Heart left ventricle (tissue), 16 donors: ENCODE measurements around the gene CASS4. TPM values are rescaled to one million over a fixed set of nuclear protein-coding genes. Genes with fewer than 3 reads are reported as not detected.
A peak's percentile ranks its signal among the peaks of the same experiment; 100 is the strongest.
"Not testable (repeated sequence)": the region's sequence is repeated elsewhere in the genome, so short reads cannot be mapped to it uniquely, and the experiment has no call there.

Source experiments
- ATAC-seq, 4 donors: fragments of 200-7000 bp; cut with Tn5 transposase; one replicate each; pipeline ENCODE4 v1.9.1; 2020 to 2022; ENCODE audit warnings: moderate library complexity in 4 of 4, mild to moderate bottlenecking in 3 of 4, moderate number of reproducible peaks in 1 of 4
- DNase-seq, 5 donors: peaks; one replicate each; pipeline ENCODE4 v3.0.0-alpha.2; 2020
- H3K27ac ChIP-seq, 12 donors: fragments of 200-600 bp; sonication (generic) in 4 of 12; one replicate each; pipeline versions ENCODE4 v1.5.0 to v1.8.0; 2016 to 2022; ENCODE audit warnings: mild to moderate bottlenecking in 2 of 12
- H3K27me3 ChIP-seq, 9 donors: fragments of 200-600 bp; sonication (generic) in 2 of 9; one replicate each; pipeline versions ENCODE4 v1.5.1 to v1.8.0; 2016 to 2022; ENCODE audit warnings: mild to moderate bottlenecking in 3 of 9
- H3K36me3 ChIP-seq, 9 donors: fragments of 200-600 bp; sonication (generic) in 2 of 9; one replicate each; pipeline versions ENCODE4 v1.5.0 to v1.8.0; 2018 to 2022; ENCODE audit warnings: mild to moderate bottlenecking in 2 of 9
- H3K4me1 ChIP-seq, 12 donors: fragments of 200-600 bp; sonication (generic) in 4 of 12; one replicate each; pipeline versions ENCODE4 v1.5.0 to v1.8.0; 2016 to 2022; ENCODE audit warnings: mild to moderate bottlenecking in 3 of 12
- H3K4me3 ChIP-seq, 12 donors: fragments of 200-600 bp; sonication (generic) in 4 of 12; one replicate each; pipeline versions ENCODE4 v1.5.0 to v1.8.0; 2017 to 2022; ENCODE audit warnings: mild to moderate bottlenecking in 9 of 12, moderate library complexity in 4 of 12
- H3K9me3 ChIP-seq, 12 donors: fragments of 200-600 bp; sonication (generic) in 4 of 12; one replicate each; pipeline versions ENCODE4 v1.5.0 to v1.8.0; 2016 to 2022; ENCODE audit warnings: mild to moderate bottlenecking in 1 of 12
- POLR2A ChIP-seq, 2 donors: fragments of 450-650 bp; IDR thresholded peaks; one replicate each; pipeline ENCODE4 v1.6.1; 2017; ENCODE audit warnings: antibody characterized with exemption in 2 of 2, mild to moderate bottlenecking in 2 of 2, moderate library complexity in 2 of 2
- WGBS, 4 donors: extraction: QIAGEN DNeasy Blood & Tissue Kit in 2 of 4; methylation state at CpG; one replicate each; pipeline versions ENCODE4 v1.1.5 to v1.1.7; 2013 to 2018; 5-methylcytosine and 5-hydroxymethylcytosine counted together
- intact Hi-C, 10 donors: fragments of 100-400 bp; cut with DNase I; formaldehyde crosslinking; loops; one replicate each; pipeline versions ENCODE4 v1.11.1 to v1.14.2; 2022
- polyA plus RNA-seq, 2 donors: library from polyadenylated mRNA; stranded (reverse); fragments of 200-250 nt; gene quantifications; one replicate each; pipeline ENCODE4 v1.2.3, GENCODE V29; 2013
- total RNA-seq, 9 donors: library from RNA; depleted of rRNA in 2 of 9; stranded (reverse); fragments of >200 nt in 2 of 9; fragmentation: NEBNext Ultra II Directional in 3 of 9; extraction: Animal tissue kit (Norgen Biotek cat#: 25700) in 3 of 9; gene quantifications; one replicate each; pipeline versions ENCODE4 v1.1.0 to v1.2.4, GENCODE V29; 2016 to 2023
- TF ChIP-seq, protein P1 (sequence below), 12 donors: fragments of 200-600 bp; sonication (generic) in 4 of 12; IDR thresholded peaks; one replicate each; pipeline versions ENCODE4 v1.5.0 to v1.8.0; 2018 to 2022; ENCODE audit warnings: antibody characterized with exemption in 12 of 12, mild to moderate bottlenecking in 5 of 12
- donor health status: ischemic (EF 13 %, LVEDD 7.1; RV severe dilation, severe dysfunction).
- donor health status: healthy with polysubstance abuse.
- donor health status: DM: no; HTN: yes; CAD: no.
- donor health status: DM: no; HTN: no; CAD: no.
- donor health status: ischemic (EF 25% LVEDD 6.9; RV normal size, moderate dysfunction).
- donor health status: ischemic (EF 25% LVEDD 5.7; RV mildly dilated, moderate dysfunction).
- donor health status: healthy.
- donor health status: DM: yes; HTN: yes; CAD: no.
- donor health status: ischemic (EF 35%, LVEDD 5.7; RV mildly dilated, moderate dysfunction).
- donor health status: nonischemic (EF 11% LVEDD 7.7; RV severe dilation, severe dysfunction).
- donor health status: DM: yes; HTN: yes; CAD: no.
- donor health status: PGD.
- donor health status: ischemic (EF 29% LVEDD 5.4; RV normal size, mild dysfunction).
- donor health status: nonischemic (EF 23%, LVEDD 6.1; RV moderate dilation, normal function).

CASS4 gene
- total and polyA plus RNA-seq, 11 donors: 0.07 to 3.8 (median 0.49) TPM

GRCh38 chr20:56406910-56407309, 5.2 kb upstream of the CASS4 start:
- intact Hi-C loops: loop anchor here in 2 of 10 donors (1.0 to 2.0 kb wide), 3 partner anchors 12 to 152 kb away; partner anchors contain the start of gene RTF2 (in 1 of the 2)
- 64 to 73% (median 70%) methylated on average over 3 of the region's 3 CpGs for WGBS, 4 donors
- H3K4me1 ChIP-seq: peaks cover 0 to 49% (median 17%) of the 10 kb centered on the region in 12 donors
- ATAC-seq (peak in 1 of 4 donors; percentile 66), DNase-seq (no peak)
- H3K27me3 ChIP-seq: no peaks in the 10 kb centered on the region
- H3K27ac ChIP-seq: peak overlapping the region in 11 of 12 donors; percentile 19 to 82 (median 60)
- no peaks in the 10 kb centered on the region for H3K9me3 ChIP-seq
- no peak for TF ChIP-seq POLR2A (IDR thresholded peaks at IDR 0.05)
- TF ChIP-seq, protein P1, sequence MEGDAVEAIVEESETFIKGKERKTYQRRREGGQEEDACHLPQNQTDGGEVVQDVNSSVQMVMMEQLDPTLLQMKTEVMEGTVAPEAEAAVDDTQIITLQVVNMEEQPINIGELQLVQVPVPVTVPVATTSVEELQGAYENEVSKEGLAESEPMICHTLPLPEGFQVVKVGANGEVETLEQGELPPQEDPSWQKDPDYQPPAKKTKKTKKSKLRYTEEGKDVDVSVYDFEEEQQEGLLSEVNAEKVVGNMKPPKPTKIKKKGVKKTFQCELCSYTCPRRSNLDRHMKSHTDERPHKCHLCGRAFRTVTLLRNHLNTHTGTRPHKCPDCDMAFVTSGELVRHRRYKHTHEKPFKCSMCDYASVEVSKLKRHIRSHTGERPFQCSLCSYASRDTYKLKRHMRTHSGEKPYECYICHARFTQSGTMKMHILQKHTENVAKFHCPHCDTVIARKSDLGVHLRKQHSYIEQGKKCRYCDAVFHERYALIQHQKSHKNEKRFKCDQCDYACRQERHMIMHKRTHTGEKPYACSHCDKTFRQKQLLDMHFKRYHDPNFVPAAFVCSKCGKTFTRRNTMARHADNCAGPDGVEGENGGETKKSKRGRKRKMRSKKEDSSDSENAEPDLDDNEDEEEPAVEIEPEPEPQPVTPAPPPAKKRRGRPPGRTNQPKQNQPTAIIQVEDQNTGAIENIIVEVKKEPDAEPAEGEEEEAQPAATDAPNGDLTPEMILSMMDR (IDR thresholded peaks at IDR 0.05): no peak
- no peak overlapping the region for H3K4me3 ChIP-seq
- H3K36me3 ChIP-seq: peaks cover 0 to 71% (median 63%) of the 10 kb centered on the region in 9 donors

DNA sequence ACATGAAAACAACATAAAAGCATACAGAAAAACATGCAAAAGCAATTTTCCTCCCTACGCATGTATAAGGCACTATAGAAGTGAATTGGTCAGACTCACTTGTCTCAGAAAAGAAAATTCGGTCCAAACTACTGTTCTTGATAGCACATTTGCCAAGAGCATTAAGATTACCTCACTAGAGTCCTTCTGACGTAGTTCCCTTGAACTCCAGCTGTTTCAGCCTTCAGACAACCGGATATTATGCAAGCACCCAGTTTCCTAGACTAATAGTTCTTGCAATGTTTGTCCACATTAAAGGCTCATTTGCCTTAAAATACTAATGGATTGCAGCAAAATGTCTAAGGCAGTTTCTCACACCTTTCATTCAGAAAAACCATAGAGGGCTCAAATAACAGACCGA, 2.5 kb upstream of the CASS4 start:
- Histone ChIP-seq H3K4me3 (no peak overlapping the region), H3K27me3 (no peaks in the 10 kb centered on the region), H3K36me3 (peaks cover 0 to 45% (median 37%) of the 10 kb centered on the region in 9 donors), H3K27ac (peak overlapping the region in 8 of 12 donors; percentile 2 to 82 (median 44)), H3K9me3 (no peaks in the 10 kb centered on the region), H3K4me1 (peaks cover 0 to 55% (median 22%) of the 10 kb centered on the region in 12 donors)
- intact Hi-C loops: no loop called here
- ATAC-seq (peak in 3 of 4 donors; percentile 68 to 80 (median 80)), DNase-seq (peak in 1 of 5 donors; percentile 16)
- TF ChIP-seq, protein P1 (IDR thresholded peaks at IDR 0.05): no peak
- TF ChIP-seq POLR2A (IDR thresholded peaks at IDR 0.05): no peak
- 66 to 72% (median 69%) methylated on average over 5 of the region's 5 CpGs for WGBS, 4 donors

GRCh38 chr20:56409956-56410355, 2.1 kb upstream of the CASS4 start:
- no peak overlapping the region for H3K4me3 ChIP-seq
- intact Hi-C loops: no loop called here
- DNase-seq (no peak), ATAC-seq (no peak)
- H3K36me3 ChIP-seq: peaks cover 0 to 41% (median 33%) of the 10 kb centered on the region in 9 donors
- peak overlapping the region in 9 of 12 donors; percentile 2 to 78 (median 43) for H3K27ac ChIP-seq
- WGBS, 4 donors: 35 to 83% (median 75%) methylated on average over 1 of the region's 1 CpG
- peaks cover 0 to 59% (median 22%) of the 10 kb centered on the region in 12 donors for H3K4me1 ChIP-seq
- H3K27me3 ChIP-seq: no peaks in the 10 kb centered on the region
- no peaks in the 10 kb centered on the region for H3K9me3 ChIP-seq
- TF ChIP-seq POLR2A (IDR thresholded peaks at IDR 0.05): no peak
- TF ChIP-seq, protein P1 (IDR thresholded peaks at IDR 0.05): no peak

DNA sequence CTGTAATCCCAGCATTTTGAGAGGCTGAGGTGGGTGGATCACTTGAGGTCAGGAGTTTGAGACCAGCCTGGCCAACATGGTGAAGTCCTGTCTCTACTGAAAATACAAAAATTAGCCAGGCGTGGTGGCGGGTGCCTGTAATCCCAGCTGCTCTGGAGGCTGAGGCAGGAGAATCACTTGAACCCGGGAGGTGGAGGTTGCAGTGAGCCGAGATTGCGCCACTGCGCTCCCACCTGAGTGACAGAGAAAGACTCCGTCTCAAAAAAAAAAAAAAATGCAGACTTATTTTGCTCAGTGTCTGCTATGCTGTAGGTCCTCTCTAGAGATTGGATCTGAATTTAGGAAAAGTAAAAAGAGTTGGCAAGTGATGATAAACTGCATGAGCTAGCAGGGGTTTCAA, 773 bp upstream of the CASS4 start:
- DNase-seq: peak in 1 of 5 donors; percentile 9
- intact Hi-C loops, H3K9me3 ChIP-seq, H3K27me3 ChIP-seq, ATAC-seq: not testable (repeated sequence)
- Histone ChIP-seq H3K4me1 (peaks cover 0 to 70% (median 22%) of the 10 kb centered on the region in 12 donors), H3K36me3 (peaks cover 0 to 28% (median 19%) of the 10 kb centered on the region in 9 donors), H3K4me3 (peak overlapping the region in 4 of 12 donors; percentile 22 to 60 (median 34)), H3K27ac (peak overlapping the region in 11 of 12 donors; percentile 47 to 89 (median 68))
- 88 to 91% (median 90%) methylated on average over 7 of the region's 7 CpGs for WGBS, 4 donors

DNA sequence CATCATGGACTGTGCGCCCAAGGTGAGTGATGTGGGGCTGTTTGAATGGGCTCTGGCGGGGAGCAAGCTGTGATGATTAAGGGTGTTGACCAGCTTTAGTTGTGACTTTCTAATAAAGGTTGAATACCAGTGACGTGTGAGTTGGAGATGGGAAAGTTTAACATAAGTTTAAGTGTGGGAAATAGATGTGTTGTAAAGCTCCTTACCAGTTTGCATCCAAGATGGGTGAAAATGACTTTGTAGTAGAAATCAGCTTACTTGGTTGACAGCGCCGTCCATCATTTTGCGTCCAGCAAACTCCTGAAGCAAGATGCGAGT, 372 bp downstream of the CASS4 start:
- Histone ChIP-seq H3K36me3 (peaks cover 0 to 16% (median 8%) of the 10 kb centered on the region in 9 donors), H3K4me3 (peak overlapping the region in 9 of 12 donors; percentile 6 to 60 (median 31)), H3K4me1 (peaks cover 0 to 81% (median 20%) of the 10 kb centered on the region in 12 donors), H3K27ac (peak overlapping the region in 11 of 12 donors; percentile 47 to 89 (median 68)), H3K27me3 (no peaks in the 10 kb centered on the region), H3K9me3 (no peaks in the 10 kb centered on the region)
- WGBS, 4 donors: 83 to 92% (median 85%) methylated on average over 7 of the region's 7 CpGs
- no peak for DNase-seq
- ATAC-seq: no peak
- TF ChIP-seq, protein P1 (IDR thresholded peaks at IDR 0.05): no peak
- no peak for TF ChIP-seq POLR2A (IDR thresholded peaks at IDR 0.05)
- intact Hi-C loops: no loop called here
